GM19023 (cell line): ENCODE data around the gene CENPN.

Experiments used
- ATAC-seq: cut with Tn5 transposase; IDR thresholded peaks from one replicate; pipeline ENCODE4 v1.9.1; 2021; ENCODE audit warnings: mild to moderate bottlenecking, moderate library complexity; ENCODE audit not compliant: unreplicated experiment

CENPN gene

GRCh38 chr16:81006813-81007695, at the start of gene CENPN, which contains the start of gene CMC2:
Gene CENPN, plus strand, starts transcription at chr16:81007214. Its CDS starts 4,726 bp downstream, at chr16:81011940.
Gene CMC2, minus strand, starts transcription at chr16:81006885. Its CDS starts 9,491 bp downstream, at chr16:80997394.
- peak; percentile 88 for ATAC-seq

GRCh38 chr16:80958284-80958683, 48.7 kb upstream of the CENPN start:
- no peak for ATAC-seq

GRCh38 chr16:80962879-80963278, 44.1 kb upstream of the CENPN start:
- ATAC-seq = no peak

- no peak for ATAC-seq
Measured at GRCh38 chr16:80964351-80964750, 42.7 kb upstream of the CENPN start.

- ATAC-seq = no peak
Measured at GRCh38 chr16:80966617-80967016, 40.4 kb upstream of the CENPN start.

GRCh38 chr16:80968386-80969113, 38.5 kb upstream of the CENPN start:
- no peak for ATAC-seq

GRCh38 chr16:80969114-80969484, 37.9 kb upstream of the CENPN start:
- no peak for ATAC-seq

- peak; percentile 90 for ATAC-seq
Measured at GRCh38 chr16:80971819-80972218, 35.2 kb upstream of the CENPN start.

- no peak for ATAC-seq
Measured at GRCh38 chr16:80972611-80973010, 34.4 kb upstream of the CENPN start.

GRCh38 chr16:80973991-80974390, 33.0 kb upstream of the CENPN start:
- ATAC-seq = no peak

GRCh38 chr16:80974649-80975376, 32.2 kb upstream of the CENPN start:
- ATAC-seq = no peak

- ATAC-seq = no peak
Measured at GRCh38 chr16:80976946-80977345, 30.1 kb upstream of the CENPN start.

GRCh38 chr16:80981103-80981502, 25.9 kb upstream of the CENPN start:
- ATAC-seq = no peak

- ATAC-seq = no peak
Measured at GRCh38 chr16:80982646-80983045, 24.4 kb upstream of the CENPN start.

- ATAC-seq = no peak
Measured at GRCh38 chr16:80984124-80984892, 22.7 kb upstream of the CENPN start.

- ATAC-seq = no peak
Measured at GRCh38 chr16:80985611-80986010, 21.4 kb upstream of the CENPN start.

- no peak for ATAC-seq
Measured at GRCh38 chr16:80986557-80986956, 20.5 kb upstream of the CENPN start.

- ATAC-seq = no peak
Measured at GRCh38 chr16:80988756-80989155, 18.3 kb upstream of the CENPN start.

- ATAC-seq = no peak
Measured at GRCh38 chr16:80989801-80990200, 17.2 kb upstream of the CENPN start.

- ATAC-seq = no peak
Measured at GRCh38 chr16:80990577-80990976, 16.4 kb upstream of the CENPN start.

GRCh38 chr16:80990978-80991377, 16.0 kb upstream of the CENPN start:
- ATAC-seq = no peak
